Left lung (tissue), 10 donors: ENCODE data around the gene MTHFD2. TPM values are rescaled to one million over a fixed set of nuclear protein-coding genes. Genes with fewer than 3 reads are reported as not detected.
A peak's percentile ranks its signal among the peaks of the same experiment; 100 is the strongest.

Experiments
- ATAC-seq: fragments of 200-7000 bp; cut with Tn5 transposase; one replicate; pipeline ENCODE4 v1.9.1; 2020; ENCODE audit warnings: moderate library complexity
- DNase-seq, 4 donors: peaks; one replicate each; pipeline ENCODE4 v3.0.0-alpha.2; 2013 to 2020
- H3K27ac ChIP-seq, 2 donors: fragments of 200-600 bp; sonication (generic) in 1 of 2; one replicate each; pipeline versions ENCODE4 v1.5.0 to v1.8.0; 2020 to 2021
- H3K27me3 ChIP-seq, 2 donors: fragments of 200-600 bp; sonication (generic) in 1 of 2; one replicate each; pipeline versions ENCODE4 v1.5.0 to v1.8.0; 2020 to 2021
- H3K36me3 ChIP-seq, 2 donors: fragments of 200-600 bp; sonication (generic) in 1 of 2; one replicate each; pipeline versions ENCODE4 v1.5.0 to v1.8.0; 2020 to 2021
- H3K4me1 ChIP-seq, 2 donors: fragments of 200-600 bp; one replicate each; pipeline ENCODE4 v1.8.0; 2021
- H3K4me3 ChIP-seq, 2 donors: fragments of 200-600 bp; sonication (generic) in 1 of 2; one replicate each; pipeline versions ENCODE4 v1.5.0 to v1.8.0; 2020 to 2021; ENCODE audit warnings: mild to moderate bottlenecking in 1 of 2
- H3K9me3 ChIP-seq, 2 donors: fragments of 200-600 bp; sonication (generic) in 1 of 2; one replicate each; pipeline versions ENCODE4 v1.5.0 to v1.8.0; 2020 to 2021
- CTCF ChIP-seq, 2 donors: fragments of 200-600 bp; sonication (generic) in 1 of 2; IDR thresholded peaks; one replicate each; pipeline versions ENCODE4 v1.5.0 to v1.8.0; 2021; ENCODE audit warnings: antibody characterized with exemption in 2 of 2
- intact Hi-C, 2 donors: fragments of 100-400 bp; cut with DNase I; formaldehyde crosslinking; loops; one replicate each; pipeline versions ENCODE4 v1.11.2 to v1.14.2; 2022
- polyA plus RNA-seq, 6 donors: library from polyadenylated mRNA; unstranded; fragments of 120-200 nt; gene quantifications; one replicate each; pipeline ENCODE4 v1.2.1, GENCODE V29; 2013; ENCODE audit not compliant: insufficient read length in 6 of 6
- total RNA-seq, 2 donors: library from RNA; stranded (reverse); fragmentation: NEBNext Ultra II Directional; extraction: Animal tissue kit (Norgen Biotek cat#: 25700); gene quantifications; one replicate each; pipeline ENCODE4 v1.2.1, GENCODE V29; 2021
- donor health status: DM: no; HTN: yes; CAD: no.
- donor health status: DM: no; HTN: no; CAD: no.

Gene MTHFD2
- total and polyA plus RNA-seq, 8 donors, result 12.8 to 81.2 (median 16.2) TPM

DNA sequence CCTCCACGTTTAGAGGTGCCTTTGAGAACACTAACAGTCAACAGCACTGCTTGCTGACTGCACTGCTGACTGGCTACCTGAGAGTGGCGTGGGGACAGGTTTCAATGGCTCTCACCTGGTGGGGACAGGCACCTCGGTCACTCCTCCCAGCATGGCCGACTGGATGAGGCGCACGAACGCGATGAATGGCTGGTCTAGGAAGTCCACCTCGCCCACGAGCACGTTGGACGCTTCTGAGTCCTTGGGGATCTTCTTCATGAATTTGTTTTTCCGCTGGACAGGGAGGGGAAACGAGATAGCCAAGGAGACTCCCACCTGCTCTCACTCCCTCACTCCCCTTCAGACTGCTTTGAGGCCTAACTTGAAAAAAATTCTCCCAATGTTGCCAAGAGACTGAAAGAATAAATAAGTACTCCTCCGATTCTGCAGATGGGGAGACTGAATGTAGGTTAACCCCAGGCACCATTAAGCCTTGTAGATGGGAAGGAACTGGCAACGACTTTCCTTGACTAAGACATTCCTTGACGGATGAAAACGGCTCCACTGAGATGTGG, 57.3 kb downstream of the MTHFD2 start:
- no peaks in the 10 kb centered on the region for H3K4me1 ChIP-seq
- no peaks in the 10 kb centered on the region for H3K36me3 ChIP-seq
- no peaks in the 10 kb centered on the region for H3K9me3 ChIP-seq
- ATAC-seq, result no peak
- TF ChIP-seq CTCF (IDR thresholded peaks at IDR 0.05), result no peak
- intact Hi-C loops, result no loop called here
- no peak overlapping the region for H3K4me3 ChIP-seq
- DNase-seq, result no peak
- no peak overlapping the region for H3K27ac ChIP-seq
- H3K27me3 ChIP-seq, result no peaks in the 10 kb centered on the region

GRCh38 chr2:74259191-74259590, 60.8 kb downstream of the MTHFD2 start:
- ATAC-seq, result no peak
- Histone ChIP-seq H3K27me3 (no peaks in the 10 kb centered on the region), H3K4me3 (no peak overlapping the region), H3K9me3 (no peaks in the 10 kb centered on the region), H3K36me3 (peaks cover 0 to 3% of the 10 kb centered on the region in 2 donors), H3K4me1 (no peaks in the 10 kb centered on the region), H3K27ac (no peak overlapping the region)
- intact Hi-C loops, result no loop called here
- TF ChIP-seq CTCF (IDR thresholded peaks at IDR 0.05), result no peak
- DNase-seq, result no peak

- no peak for ATAC-seq
- H3K36me3 ChIP-seq, result peaks cover 0 to 3% of the 10 kb centered on the region in 2 donors
Measured at GRCh38 chr2:74259733-74260132, 61.3 kb downstream of the MTHFD2 start.

GRCh38 chr2:74260495-74260894, 62.1 kb downstream of the MTHFD2 start:
- ATAC-seq, result no peak
- Histone ChIP-seq H3K4me3 (no peak overlapping the region), H3K4me1 (no peaks in the 10 kb centered on the region), H3K36me3 (peaks cover 0 to 3% of the 10 kb centered on the region in 2 donors), H3K27ac (no peak overlapping the region), H3K27me3 (no peaks in the 10 kb centered on the region), H3K9me3 (no peaks in the 10 kb centered on the region)
- no peak for DNase-seq
- intact Hi-C loops, result no loop called here
- no peak for TF ChIP-seq CTCF (IDR thresholded peaks at IDR 0.05)

More at GRCh38 chr2:74259733-74260132, 61.3 kb downstream of the MTHFD2 start:
- H3K4me3 ChIP-seq, result no peak overlapping the region
- H3K27me3 ChIP-seq, result no peaks in the 10 kb centered on the region
- DNase-seq, result no peak
- H3K4me1 ChIP-seq, result no peaks in the 10 kb centered on the region
- no peak for TF ChIP-seq CTCF (IDR thresholded peaks at IDR 0.05)
- no peaks in the 10 kb centered on the region for H3K9me3 ChIP-seq
- intact Hi-C loops, result no loop called here
- no peak overlapping the region for H3K27ac ChIP-seq

- Histone ChIP-seq H3K4me1 (no peaks in the 10 kb centered on the region), H3K27ac (no peak overlapping the region), H3K9me3 (no peaks in the 10 kb centered on the region), H3K27me3 (no peaks in the 10 kb centered on the region), H3K4me3 (no peak overlapping the region), H3K36me3 (peaks cover 0 to 3% of the 10 kb centered on the region in 2 donors)
- peak in 1 of 4 donors; percentile 55 for DNase-seq
- no peak for ATAC-seq
- peak in 1 of 2 donors; percentile 19 for TF ChIP-seq CTCF (IDR thresholded peaks at IDR 0.05)
- intact Hi-C loops, result no loop called here
Measured at GRCh38 chr2:74261204-74261864, 62.9 kb downstream of the MTHFD2 start.
